ENCODE measurements around the gene PKP2.

PKP2 gene

DNA sequence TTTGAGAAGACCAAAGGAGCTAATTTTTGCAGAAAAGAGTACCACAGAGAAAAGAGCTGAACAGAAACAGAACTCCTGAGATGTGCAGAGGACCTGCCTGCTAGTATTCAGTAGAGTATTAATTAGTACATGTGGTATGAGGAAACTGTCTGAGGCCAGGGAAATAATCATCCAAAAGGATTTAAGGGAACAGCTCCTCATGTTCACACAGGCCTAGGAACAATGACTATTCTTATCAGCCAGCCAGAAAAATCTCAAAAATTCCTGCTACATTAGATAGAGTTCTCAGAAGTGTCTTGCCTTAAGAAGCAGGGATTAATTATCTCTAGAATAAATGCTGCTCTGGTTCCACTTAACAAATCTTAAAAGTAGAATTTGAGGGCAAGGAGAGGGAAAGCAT, 36.4 kb downstream of the PKP2 start:
- DNase-seq: no peak

DNA sequence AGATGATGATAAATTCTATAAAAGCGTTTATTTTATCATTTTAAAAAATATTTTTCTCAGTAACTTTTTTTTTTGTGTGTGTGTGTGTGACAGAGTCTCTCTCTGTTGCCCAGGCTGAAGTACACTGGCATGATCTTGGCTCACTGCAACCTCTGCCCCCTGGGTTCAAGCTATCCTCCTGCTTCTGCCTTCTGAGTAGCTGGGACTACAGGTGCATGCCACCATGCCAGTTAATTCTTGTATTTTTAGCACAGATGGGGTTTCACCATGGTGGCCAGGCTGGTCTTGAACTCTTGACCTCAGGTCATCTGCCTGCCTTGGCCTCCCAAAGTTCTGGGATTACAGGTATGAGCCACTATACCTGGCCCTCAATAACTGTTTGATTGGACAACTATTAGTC, 37.2 kb downstream of the PKP2 start:
- DNase-seq: no peak

DNA sequence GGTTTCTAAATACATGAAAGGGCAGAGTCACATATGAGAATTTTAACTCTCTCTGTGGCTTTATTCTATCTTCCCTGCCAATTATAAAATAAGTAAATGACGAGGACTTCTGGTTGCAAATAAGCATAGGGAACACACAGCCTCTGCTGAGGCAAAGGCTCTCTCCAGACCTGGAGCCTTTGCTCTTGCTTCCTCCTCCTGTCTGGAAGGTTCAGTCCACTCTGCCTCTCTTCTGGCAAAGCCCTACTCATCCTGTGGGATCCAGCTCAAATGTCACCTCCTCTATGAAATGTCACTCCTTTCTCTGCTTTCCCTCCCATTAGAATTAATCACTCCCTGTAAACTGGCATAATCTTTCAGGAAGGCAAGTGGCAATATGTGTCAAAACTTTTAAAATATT, 41.9 kb downstream of the PKP2 start:
- DNase-seq: no peak

DNA sequence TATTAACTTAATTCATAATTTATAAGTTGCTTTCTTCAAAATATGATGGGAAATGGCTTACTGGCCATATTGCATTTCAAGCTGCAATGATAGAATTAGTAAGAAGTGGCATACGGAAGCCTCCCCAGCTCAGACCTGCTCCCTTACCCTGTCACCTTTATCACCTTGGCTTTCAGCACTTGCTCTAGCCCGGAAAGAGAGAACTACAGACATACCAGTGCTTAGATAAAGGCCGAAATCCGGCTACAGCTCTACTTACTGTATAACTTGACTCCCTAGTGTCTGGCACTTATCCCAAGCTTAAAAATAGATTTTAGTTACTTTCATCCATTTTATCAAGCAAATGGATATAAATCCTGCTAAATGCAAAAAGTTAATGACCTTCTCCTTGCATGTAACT, 42.5 kb downstream of the PKP2 start:
- no peak for DNase-seq

DNA sequence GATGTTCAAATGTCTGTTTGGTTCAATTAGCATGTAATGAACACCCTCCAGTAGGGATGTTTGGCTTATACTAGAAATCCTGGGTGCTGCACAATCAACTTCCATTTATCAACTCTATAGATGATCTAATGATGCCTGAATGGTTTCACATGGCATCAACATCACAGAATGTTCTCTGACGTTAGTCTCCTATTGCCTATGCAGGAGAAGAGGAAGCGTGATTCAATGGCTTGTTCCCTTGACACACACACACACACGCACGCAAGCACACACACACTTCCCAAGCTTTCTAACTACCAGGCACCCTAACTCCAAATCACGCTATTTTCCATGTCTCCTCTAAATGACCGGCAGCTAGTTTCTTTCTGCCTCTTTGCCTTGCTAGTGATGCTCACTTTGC, 49.3 kb downstream of the PKP2 start:
- no peak for DNase-seq

DNA sequence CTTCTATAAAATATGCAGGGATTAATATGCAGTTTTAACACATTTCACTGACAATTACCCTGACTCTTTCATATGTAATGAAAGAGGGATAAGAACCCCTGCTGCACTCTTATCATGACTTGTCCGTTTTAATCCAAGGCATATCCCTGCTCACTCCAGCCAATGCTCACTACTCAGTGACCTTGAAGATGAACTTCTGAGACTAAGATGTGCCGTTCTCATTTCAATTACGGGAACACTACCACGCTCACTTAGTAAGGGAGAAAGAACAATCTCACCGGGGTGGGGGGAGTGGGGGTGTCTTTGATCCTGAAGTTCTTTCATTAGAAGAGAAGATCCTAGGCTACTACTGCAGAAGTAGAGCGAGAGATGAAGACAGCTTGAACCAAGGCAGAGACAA, 50.5 kb downstream of the PKP2 start:
- no peak for DNase-seq

DNA sequence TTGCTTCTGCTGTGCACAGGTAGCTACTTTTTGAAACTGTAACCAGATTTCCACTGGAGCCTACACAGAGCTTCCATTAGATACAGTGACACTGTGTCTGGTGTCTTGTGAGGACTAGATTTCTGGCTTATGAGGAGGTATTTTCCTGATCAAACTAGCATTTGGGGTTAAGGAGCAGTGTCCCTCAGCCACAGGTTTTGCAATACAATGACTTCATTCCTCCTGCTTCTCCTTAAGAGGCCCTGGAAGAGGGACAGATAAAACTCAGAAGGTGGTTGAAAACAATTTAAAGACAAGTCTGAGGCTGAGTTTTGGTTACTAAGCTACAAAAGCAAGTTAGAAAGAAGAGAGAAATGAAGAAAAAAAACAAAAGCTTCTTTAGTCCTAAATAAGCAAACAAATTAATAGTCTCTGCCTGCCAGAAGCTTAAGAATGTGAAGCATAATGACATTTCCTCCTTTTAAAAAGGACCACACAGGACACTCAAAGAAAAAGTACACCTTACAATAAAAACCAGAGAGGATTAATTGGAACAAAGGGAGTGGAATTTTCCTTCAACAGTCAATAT, 53.0 kb downstream of the PKP2 start:
- DNase-seq: no peak

DNA sequence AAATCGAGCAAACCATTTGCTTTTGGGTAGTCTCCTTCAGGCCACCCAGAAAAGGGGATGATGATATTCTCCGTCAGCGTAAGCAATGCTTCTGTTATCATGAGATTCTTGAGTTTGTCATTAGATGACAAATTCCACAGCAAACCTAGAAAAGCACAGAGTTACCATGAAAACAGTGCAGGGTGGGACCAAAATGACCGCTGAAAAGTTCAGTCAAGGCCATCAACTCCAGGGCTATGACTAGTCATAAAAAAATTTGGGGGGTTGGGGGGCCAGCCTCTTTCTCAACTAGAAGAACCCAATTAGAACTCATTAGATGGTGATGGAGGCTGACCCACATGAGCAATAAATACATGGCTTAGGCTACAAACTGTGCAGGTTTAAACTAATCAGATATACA, 55.5 kb downstream of the PKP2 start:
- DNase-seq: no peak

DNA sequence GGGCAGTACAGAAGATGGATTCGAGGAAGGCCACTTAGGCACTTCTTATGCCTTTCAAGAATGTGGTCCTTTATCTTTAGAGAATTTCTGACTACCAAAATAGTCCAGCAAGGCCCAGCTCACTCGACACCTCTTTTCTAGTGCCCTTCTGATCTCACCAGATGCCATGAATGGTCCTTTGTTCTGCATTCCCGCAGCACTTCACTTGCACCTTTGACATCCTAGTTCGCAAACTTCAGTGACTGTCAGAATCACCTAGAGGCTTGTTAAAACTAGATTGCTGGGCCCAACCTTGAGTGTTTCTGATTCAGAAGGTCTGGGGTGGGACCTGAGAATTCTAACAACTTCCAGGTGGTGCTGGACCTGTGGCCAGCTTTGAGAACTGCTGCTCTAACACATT, 56.7 kb downstream of the PKP2 start:
- no peak for DNase-seq

DNA sequence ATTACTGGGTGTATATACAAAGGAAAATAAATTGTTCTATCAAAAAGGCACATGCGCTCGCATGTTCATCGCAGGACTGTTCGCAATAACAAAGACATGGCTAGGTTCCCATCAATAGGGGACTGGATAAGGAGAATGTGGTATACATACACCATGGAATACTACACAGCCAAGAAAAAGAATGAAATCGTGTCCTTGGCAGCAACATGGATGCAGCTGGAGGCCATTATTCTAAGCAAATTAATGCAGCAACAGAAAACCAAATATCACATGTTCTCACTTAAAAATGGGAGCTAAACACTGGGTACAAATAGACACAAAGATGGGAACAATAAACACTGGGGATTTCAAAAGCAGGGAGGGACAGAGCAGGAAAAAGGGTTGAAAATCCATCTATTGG, 58.6 kb downstream of the PKP2 start:
- DNase-seq: no peak

DNA sequence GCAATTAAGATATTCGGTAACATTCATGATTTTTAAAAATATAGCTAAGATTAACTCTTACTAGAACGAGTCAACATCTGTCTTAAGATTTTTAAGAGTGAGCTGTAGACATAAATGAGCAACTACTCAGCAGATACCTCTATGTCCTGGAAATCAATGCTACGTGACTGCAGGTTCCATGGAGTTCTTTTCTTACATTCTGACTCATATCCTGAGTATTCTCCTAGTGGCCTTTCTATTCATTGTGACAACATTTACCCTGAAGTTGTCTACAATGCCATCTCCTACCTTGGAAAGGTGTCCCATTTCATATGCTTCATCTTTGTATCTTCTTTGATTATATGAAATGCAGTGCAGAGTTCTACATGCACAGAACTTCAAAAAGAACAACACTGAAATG, 59.9 kb downstream of the PKP2 start:
- no peak for DNase-seq

DNA sequence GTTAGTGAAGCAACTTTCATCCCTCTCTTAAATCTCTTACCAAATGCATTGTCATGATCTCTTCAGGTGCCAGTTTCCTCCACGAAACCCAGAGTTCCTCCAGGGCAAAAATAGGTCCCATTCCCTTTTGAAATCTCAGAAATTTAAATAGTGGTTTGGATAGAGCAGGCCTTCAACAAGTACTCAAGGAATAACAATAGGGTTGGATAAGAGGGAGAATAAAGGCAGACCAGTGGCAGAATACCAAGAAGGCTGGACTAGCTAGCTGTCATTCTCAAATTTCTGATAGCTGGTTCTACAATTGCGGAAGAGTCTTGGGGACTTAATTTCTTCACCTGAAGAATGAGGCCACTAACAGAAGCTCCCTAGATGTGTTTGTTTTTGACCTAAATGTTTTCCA, 62.5 kb downstream of the PKP2 start:
- DNase-seq: no peak

DNA sequence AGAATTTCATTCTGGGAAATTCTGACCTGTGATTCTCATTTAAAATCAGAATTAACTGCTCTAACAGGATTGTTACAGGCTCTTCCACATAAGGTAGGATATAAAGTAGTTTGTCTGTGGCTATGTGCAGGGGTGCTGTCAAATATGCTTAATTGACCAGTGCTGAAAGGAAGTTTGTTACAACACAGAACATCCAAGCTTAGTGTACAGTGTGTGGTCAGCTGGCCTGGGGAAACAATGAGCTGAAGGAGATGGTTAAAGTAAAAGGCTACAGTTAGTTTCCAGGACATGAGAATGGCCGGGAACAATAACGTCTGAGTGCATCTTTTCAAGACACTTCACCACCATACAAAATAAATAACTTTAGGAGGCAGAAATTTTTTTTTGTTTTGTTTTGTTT, 68.0 kb downstream of the PKP2 start:
- no peak for DNase-seq

DNA sequence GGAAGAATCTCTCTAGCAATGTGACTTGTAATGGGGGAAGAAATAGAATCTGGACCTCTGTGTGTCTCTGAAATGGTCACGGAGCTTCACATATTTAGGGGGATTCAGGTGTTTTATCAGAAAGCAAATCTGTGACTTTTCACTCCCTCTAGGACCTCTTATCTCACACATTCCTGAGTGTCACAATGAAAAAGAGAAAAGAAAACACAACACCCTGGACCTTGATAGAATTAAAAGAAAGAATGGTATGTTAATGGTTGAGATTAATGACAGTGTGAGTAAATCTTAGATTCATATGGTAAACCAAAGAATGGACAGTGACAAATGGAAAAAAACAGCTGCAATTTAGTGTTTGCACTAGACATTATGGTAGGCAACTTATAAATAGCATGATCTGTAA, 68.5 kb downstream of the PKP2 start:
- no peak for DNase-seq

DNA sequence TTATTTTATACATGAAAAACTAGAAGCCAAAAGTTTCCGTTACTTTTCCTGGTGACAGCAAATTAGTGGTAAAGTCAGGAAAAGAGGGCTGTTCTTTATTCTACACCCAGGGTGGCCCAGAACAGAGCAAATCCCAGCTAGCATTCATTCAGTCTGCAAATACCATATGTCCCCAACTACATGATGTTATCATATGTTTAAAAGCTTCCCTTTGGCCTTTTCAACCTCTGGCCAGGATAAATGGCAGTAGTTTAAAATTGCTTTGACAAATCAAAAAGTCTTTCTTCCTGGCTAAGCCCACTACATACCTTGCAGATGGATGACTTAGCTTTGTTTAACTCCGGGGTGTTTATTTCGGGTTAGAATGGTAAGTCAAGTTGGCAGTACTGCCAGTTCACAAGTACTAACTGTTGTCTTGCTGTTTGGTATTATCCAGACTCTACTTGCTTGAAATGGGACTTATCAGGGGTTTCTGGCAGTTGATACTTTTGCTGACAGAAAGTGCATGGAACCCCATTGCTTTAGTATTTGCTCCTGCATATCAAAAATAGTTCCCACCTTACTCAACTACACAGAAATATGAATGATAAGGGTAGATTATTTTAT, 69.7 kb downstream of the PKP2 start:
- no peak for DNase-seq

DNA sequence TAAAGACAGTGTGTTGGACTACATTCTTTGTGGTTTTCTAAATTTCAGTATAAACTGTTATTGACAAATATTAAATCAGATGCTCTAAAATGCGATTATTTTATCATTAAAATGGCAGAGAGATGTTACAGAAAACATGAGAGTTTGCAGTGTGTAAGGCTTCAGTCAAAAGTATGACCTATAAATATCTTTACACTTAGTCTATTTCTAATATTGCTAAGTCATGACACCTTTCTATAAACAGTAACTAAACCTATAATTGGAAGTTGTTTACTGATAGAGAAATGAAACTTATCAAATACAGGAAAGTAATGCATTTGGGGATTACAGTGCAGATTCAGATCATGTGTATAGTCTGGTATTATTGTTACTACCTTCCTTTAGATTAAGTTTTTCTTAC, 72.0 kb downstream of the PKP2 start:
- DNase-seq: no peak

DNA sequence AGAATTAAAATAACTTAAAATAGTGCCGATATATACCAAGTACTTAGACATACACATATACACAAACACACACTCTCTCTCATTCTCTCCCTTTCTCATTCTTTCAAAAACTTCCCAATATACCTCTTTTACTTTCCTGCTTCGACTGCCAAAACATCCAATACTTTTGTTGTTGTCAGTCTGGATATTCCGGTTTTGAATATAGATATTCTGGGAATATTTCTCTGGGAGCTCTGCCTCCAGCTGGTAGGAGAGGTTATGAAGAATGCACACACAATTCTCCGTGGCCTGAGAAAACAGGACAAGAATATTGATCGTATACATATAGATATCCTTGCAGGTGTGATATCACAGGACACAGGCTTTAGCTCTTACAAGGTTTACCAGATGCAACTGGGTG, 74.2 kb downstream of the PKP2 start:
- no peak for DNase-seq

DNA sequence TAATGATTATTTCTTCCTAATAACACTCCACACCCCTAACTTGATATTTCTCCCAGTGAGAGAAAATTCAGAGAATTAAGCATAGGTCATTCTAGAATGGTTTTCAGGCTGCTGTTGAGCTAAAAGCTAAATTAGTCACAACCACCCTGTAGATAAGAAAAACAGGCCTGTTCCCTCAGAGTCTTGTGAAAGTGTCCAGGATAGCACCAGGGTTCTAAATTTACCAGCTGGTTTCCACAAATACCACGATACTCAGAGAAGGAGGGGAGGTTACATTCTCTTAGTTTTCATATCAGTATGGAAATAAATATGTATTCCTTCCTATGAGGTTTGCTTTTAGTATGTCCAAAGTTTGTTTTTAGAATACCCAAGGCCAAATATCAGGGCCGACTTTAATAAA, 74.9 kb downstream of the PKP2 start:
- no peak for DNase-seq

DNA sequence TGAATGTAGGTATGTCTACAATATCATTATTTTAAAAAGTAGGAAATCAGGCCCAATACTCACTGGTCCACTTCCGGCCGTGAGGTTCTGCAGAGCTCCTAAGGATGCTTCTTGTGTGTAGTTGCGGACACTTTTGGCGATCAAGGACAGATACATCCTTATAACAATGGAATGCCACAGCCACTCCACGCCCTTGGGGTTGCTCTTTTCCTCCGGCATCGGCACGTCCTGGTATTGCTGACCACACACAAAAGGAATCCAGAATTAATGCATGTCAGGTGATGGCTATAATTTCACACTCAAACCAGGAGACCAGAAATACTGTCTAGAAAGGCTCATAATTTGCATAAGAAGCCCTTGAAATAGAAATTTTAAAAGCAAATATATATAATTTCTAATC, 75.3 kb downstream of the PKP2 start:
- DNase-seq: no peak

DNA sequence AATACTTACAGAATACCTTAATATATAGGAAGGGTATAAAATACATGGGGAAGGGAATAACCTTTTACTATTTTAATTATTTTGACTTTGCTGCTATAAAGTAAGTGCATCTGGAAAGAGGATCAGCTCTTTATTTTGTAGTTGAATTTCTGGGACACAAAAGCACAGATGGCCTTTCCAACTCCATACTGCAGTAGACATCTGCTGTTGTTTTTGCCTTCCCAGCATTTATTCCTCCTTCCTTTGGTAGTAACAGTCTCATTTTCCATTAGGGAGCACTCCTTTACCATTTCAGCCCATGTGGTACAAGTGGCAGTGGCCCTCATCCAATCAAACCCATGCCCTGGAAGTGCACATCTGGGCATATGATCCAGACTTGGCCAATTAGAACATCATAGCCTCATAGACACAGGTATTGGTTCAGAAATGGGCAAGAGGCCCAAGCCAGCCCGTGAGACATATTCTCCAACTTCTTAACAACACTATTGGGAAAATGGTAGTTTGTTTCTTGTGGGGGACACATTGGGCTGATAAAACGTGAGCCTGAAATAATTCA, 76.1 kb downstream of the PKP2 start:
- no peak for DNase-seq

DNA sequence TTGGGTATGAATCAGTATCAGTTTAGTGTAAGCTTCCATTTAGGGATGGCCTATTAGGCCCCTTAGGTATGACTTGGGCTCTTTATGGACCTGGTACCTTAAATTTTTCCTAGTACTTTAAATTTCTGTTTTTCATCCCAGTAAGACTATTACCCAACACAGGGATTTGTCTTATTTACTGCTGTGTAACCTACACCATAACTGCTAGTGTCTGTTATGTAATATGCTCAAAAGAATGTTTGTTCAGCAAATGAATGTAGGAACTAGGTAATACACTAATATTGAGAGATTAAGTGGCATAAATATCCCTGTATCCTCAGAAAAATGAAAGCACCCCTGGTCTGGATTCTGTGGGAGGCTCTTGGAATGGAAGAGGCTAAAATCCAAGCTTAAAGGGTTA, 77.2 kb downstream of the PKP2 start:
- DNase-seq: no peak

DNA sequence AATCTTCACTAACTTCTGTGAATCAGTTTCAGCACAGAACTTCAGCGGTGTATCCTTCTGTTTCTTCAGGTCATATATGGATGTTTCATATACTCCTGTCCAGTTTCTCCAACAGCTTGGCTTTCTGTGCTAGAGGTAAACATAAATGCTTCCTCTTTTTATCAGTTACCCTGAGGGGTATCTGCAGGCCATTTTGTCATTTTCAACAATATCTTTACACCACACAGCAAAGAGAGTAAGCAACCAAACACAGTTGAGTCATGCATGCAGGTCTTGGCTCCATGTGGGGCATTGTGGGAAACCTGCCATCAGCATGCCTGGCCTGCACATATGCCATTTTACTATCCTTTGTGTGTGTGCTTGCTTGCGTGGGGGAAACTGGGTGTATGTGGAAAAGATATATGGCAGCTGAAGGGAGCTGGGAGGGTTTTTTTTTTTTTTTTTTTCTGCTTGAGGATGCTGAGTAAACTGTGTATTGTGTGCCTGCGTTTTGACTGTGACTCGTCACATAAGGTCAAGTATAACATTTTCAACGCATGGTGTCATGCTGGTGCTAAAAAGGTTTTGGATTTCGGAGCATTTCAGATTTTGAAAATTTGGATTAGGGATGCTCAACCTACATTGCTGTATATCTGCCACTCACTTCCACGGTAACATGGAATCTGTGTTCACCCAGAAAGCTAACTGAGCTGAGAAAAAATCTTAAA, 84.7 kb downstream of the PKP2 start:
- DNase-seq: no peak

DNA sequence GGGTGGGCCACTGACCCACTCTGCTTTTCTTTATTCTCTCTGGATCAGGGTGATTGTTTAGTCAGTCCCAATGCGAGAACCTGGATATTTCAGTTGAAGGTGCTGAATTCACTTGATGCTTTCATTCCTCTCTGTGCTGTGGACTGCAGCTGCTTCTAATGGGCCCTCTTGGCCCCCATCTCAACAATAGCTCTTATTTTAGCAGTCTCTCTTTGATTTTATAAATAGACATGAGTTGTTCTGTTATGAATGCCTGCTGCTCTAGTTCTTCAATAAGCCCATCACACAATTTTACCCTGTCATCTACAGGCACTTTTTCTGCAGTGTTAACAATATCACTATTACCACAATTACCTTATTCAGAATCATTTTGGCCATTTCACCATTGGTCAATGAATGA, 86.7 kb downstream of the PKP2 start:
- no peak for DNase-seq

DNA sequence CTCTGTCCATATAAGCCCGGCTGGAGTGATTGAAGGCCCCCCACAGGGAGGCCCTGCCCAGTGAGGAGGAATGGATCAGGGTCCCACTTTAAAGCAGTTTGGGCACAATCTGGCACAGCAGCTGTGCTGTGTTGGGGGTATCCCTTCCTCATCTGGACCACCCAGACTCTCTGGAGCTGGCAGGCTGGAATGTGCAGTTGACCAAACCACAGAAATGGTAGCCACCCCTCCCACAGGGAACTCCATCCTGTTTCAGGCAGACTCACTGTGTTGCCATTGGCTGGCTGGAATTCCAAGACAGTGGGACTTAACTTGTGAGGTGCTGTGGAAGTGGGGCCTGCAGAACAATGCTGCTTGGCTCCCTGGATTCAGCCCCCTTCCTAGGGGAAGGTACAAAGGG, 87.4 kb downstream of the PKP2 start:
- DNase-seq: no peak

DNA sequence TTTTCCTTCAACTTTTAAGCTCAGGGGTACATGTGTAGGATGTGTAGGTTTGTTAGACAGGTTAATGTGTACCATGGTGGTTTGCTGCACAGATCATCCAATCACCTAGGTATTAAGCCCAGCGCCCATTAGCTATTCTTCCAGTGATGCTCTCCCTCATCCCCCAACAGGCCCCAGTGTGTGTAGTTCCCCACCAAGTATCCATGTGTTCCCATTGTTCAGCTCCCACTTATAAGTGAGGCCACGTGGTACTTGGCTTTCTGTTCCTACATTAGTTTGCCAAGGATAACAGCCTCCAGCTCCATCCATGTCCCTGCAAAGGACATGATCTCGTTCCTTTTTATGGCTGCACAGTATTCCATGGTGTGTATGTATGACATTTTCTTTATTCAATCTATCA, 92.3 kb downstream of the PKP2 start:
- DNase-seq: no peak

Measured in NCI-H2107 (cell line).